GM12892 (cell line): ENCODE results near the gene ZDHHC1.
A peak's percentile ranks its signal among the peaks of the same experiment; 100 is the strongest.

Experiments
- DNase-seq: peaks from one replicate; pipeline ENCODE4 v3.0.0; 2011; ENCODE audit not compliant: insufficient read length
- FAIRE-seq: peaks from 2 replicates; lab custom pipeline; 2011; peaks lifted over from hg19 to GRCh38; lab: Jason Lieb, UNC
- POLR2A ChIP-seq: IDR thresholded peaks from 2 replicates; pipeline ENCODE4 v1.6.1; 2011; ENCODE audit warnings: low read depth, low read length, control low read depth
- POLR2AphosphoS5 ChIP-seq: IDR thresholded peaks from 2 replicates; pipeline ENCODE4 v1.6.1; 2011; ENCODE audit warnings: low read depth, low read length, control low read depth
- TAF1 ChIP-seq: IDR thresholded peaks from 2 replicates; pipeline ENCODE4 v1.6.1; 2011; ENCODE audit warnings: low read depth, mild to moderate bottlenecking, control low read depth, low read length, borderline replicate concordance

ZDHHC1 gene

GRCh38 chr16:67435758-67436164 is 19.5 kb upstream of the ZDHHC1 start:
- FAIRE-seq (no peak), DNase-seq (no peak)
- TF ChIP-seq TAF1 = no peak
- no peak for TF ChIP-seq POLR2A

- DNase-seq (no peak), FAIRE-seq (no peak)
- TF ChIP-seq TAF1 (no peak), POLR2A (no peak), POLR2AphosphoS5 (no peak)
Observed at GRCh38 chr16:67433131-67433719, 16.9 kb upstream of the ZDHHC1 start.

GRCh38 chr16:67432506-67432890 is 16.2 kb upstream of the ZDHHC1 start:
- DNase-seq (no peak), FAIRE-seq (no peak)
- TF ChIP-seq POLR2AphosphoS5 (no peak), TAF1 (no peak), POLR2A (no peak)

GRCh38 chr16:67431775-67432505 is 15.7 kb upstream of the ZDHHC1 start:
- FAIRE-seq (no peak), DNase-seq (no peak)
- TF ChIP-seq POLR2A (no peak), POLR2AphosphoS5 (no peak), TAF1 (no peak)

GRCh38 chr16:67430977-67431774 is 14.9 kb upstream of the ZDHHC1 start, which contains the start of gene HSD11B2:
Gene HSD11B2, plus strand, starts transcription at chr16:67431121. Its CDS starts 128 bp downstream, at chr16:67431249.
- DNase-seq (no peak), FAIRE-seq (no peak)
- no peak for TF ChIP-seq POLR2A
- no peak for TF ChIP-seq TAF1
- TF ChIP-seq POLR2AphosphoS5 = no peak

GRCh38 chr16:67430504-67430976 is 14.3 kb upstream of the ZDHHC1 start:
- DNase-seq (no peak), FAIRE-seq (no peak)
- TF ChIP-seq TAF1 (no peak), POLR2A (no peak), POLR2AphosphoS5 (no peak)

- DNase-seq (no peak), FAIRE-seq (no peak)
- no peak for TF ChIP-seq TAF1
- no peak for TF ChIP-seq POLR2A
- no peak for TF ChIP-seq POLR2AphosphoS5
Observed at GRCh38 chr16:67429799-67430503, 13.7 kb upstream of the ZDHHC1 start.

GRCh38 chr16:67429053-67429798 is 12.9 kb upstream of the ZDHHC1 start:
- no peak for DNase-seq
- TF ChIP-seq POLR2A = no peak
- no peak for TF ChIP-seq POLR2AphosphoS5
- TF ChIP-seq TAF1 = no peak
- FAIRE-seq = no peak

GRCh38 chr16:67428146-67428731 is 12.0 kb upstream of the ZDHHC1 start:
- no peak for FAIRE-seq
- DNase-seq = peak; percentile 68
- TF ChIP-seq TAF1 = no peak
- no peak for TF ChIP-seq POLR2A
- no peak for TF ChIP-seq POLR2AphosphoS5

- no peak for DNase-seq
- FAIRE-seq = no peak
- TF ChIP-seq POLR2AphosphoS5 = no peak
- no peak for TF ChIP-seq POLR2A
- no peak for TF ChIP-seq TAF1
Observed at GRCh38 chr16:67426950-67427349, 10.7 kb upstream of the ZDHHC1 start.
